DMS114 treated with DMSO at 0.1 percent for 48 hours (cell line): ENCODE results near the gene SSC5D.

Source experiments
- DNase-seq: peaks from one replicate; lab custom pipeline; 2025; ENCODE audit not compliant: unreplicated experiment; lab: John Stamatoyannopoulos, UW

Gene SSC5D

GRCh38 chr19:55535173-55535964, 47.1 kb downstream of the SSC5D start:
- DNase-seq: no peak

GRCh38 chr19:55535965-55536350, 47.7 kb downstream of the SSC5D start:
- DNase-seq: no peak

- DNase-seq: no peak
These were observed 48.1 kb downstream of the SSC5D start for GRCh38 chr19:55536366-55536765.

GRCh38 chr19:55536951-55537740, 48.9 kb downstream of the SSC5D start, which contains the start of gene SBK2:
Gene SBK2 (minus strand): TSS chr19:55537133. CDS start chr19:55536294, 839 bp downstream.
- no peak for DNase-seq

GRCh38 chr19:55537741-55538111, 49.5 kb downstream of the SSC5D start:
- no peak for DNase-seq

- no peak for DNase-seq
These were observed 49.9 kb downstream of the SSC5D start for GRCh38 chr19:55538132-55538531.

GRCh38 chr19:55539090-55539984, 51.1 kb downstream of the SSC5D start:
- DNase-seq: no peak

- DNase-seq: no peak
These were observed 52.4 kb downstream of the SSC5D start for GRCh38 chr19:55540619-55541018.

- no peak for DNase-seq
These were observed 52.9 kb downstream of the SSC5D start for GRCh38 chr19:55541091-55541490.

- no peak for DNase-seq
These were observed 54.1 kb downstream of the SSC5D start for GRCh38 chr19:55542292-55542855.

- DNase-seq: no peak
These were observed 55.3 kb downstream of the SSC5D start for GRCh38 chr19:55543567-55543966.

- no peak for DNase-seq
These were observed 55.8 kb downstream of the SSC5D start for GRCh38 chr19:55544014-55544413.

GRCh38 chr19:55544776-55545439, 56.7 kb downstream of the SSC5D start:
- DNase-seq: no peak

GRCh38 chr19:55545443-55545842, 57.2 kb downstream of the SSC5D start, which contains the start of gene SBK3:
Gene SBK3 (minus strand): TSS chr19:55545543. CDS start chr19:55545543, 0 bp downstream.
- no peak for DNase-seq

- no peak for DNase-seq
These were observed 57.8 kb downstream of the SSC5D start for GRCh38 chr19:55546011-55546410.

GRCh38 chr19:55546822-55547614, 58.8 kb downstream of the SSC5D start:
- DNase-seq: no peak

GRCh38 chr19:55549500-55550320, 61.5 kb downstream of the SSC5D start:
- DNase-seq: no peak

- no peak for DNase-seq
These were observed 62.0 kb downstream of the SSC5D start for GRCh38 chr19:55550321-55550650.

- no peak for DNase-seq
These were observed 64.0 kb downstream of the SSC5D start for GRCh38 chr19:55552206-55552605.
